WTC11 (cell line): Measurements from ENCODE around the gene SETD2. TPM values are rescaled to one million over a fixed set of nuclear protein-coding genes. Genes with fewer than 3 reads are reported as not detected.

ENCODE experiments used
- ATAC-seq: fragments of 200-7000 bp; cut with Tn5 transposase; 2 replicates; pipeline ENCODE4 v1.10.0; 2021; ENCODE audit warnings: mild to moderate bottlenecking, moderate library complexity
- CTCF ChIA-PET: fragments of 300-600 bp; sonication (Branson Sonifier 250); formaldehyde crosslinking; loops from one replicate; lab custom pipeline; 2021; ENCODE audit warnings: antibody characterized with exemption; lab: Charles Lee
- POLR2A ChIA-PET: fragments of 350-600 bp; sonication (Branson Sonifier 250); formaldehyde crosslinking; loops from one replicate; lab custom pipeline; 2021; ENCODE audit warnings: antibody characterized with exemption; lab: Charles Lee
- DNase-seq: peaks from one replicate; pipeline ENCODE4 v3.0.0; 2021; ENCODE audit warnings: low spot score
- H3K27ac Mint-ChIP-seq: 2 replicates; pipeline ENCODE4 v1.8.0; 2021; ENCODE audit warnings: mixed read lengths
- H3K27me3 Mint-ChIP-seq: 2 replicates; pipeline ENCODE4 v1.8.0; 2021; ENCODE audit warnings: low read depth, mild to moderate bottlenecking, moderate library complexity, mixed read lengths
- H3K36me3 Mint-ChIP-seq: 2 replicates; pipeline ENCODE4 v1.8.0; 2021; ENCODE audit warnings: mixed read lengths
- H3K4me1 Mint-ChIP-seq: 2 replicates; pipeline ENCODE4 v1.8.0; 2022; ENCODE audit warnings: mixed read lengths
- H3K4me3 Mint-ChIP-seq: 2 replicates; pipeline ENCODE4 v1.8.0; 2021; ENCODE audit warnings: mild to moderate bottlenecking, moderate library complexity, mixed read lengths
- H3K9me3 Mint-ChIP-seq: 2 replicates; pipeline ENCODE4 v1.8.0; 2021; ENCODE audit warnings: mixed read lengths
- CBFB ChIP-seq: sonication (generic); formaldehyde crosslinking; IDR thresholded peaks from 2 replicates; pipeline ENCODE4 v1.8.1; 2022; ENCODE audit warnings: mild to moderate bottlenecking, low read depth, missing genetic modification reagents
- ELF4 ChIP-seq: sonication (generic); formaldehyde crosslinking; IDR thresholded peaks from 2 replicates; pipeline ENCODE4 v1.8.1; 2022; ENCODE audit warnings: low read depth, mild to moderate bottlenecking, moderate library complexity, missing genetic modification reagents
- ETV6 ChIP-seq: sonication (generic); formaldehyde crosslinking; IDR thresholded peaks from 2 replicates; pipeline ENCODE4 v1.8.1; 2022; ENCODE audit warnings: mild to moderate bottlenecking, missing genetic modification reagents
- HMGA2 ChIP-seq: fragments of 250-450 bp; sonication (Bioruptor Pico); IDR thresholded peaks from 2 replicates; pipeline ENCODE4 v1.4.0; 2021; ENCODE audit warnings: mild to moderate bottlenecking, moderate library complexity
- IRF2 ChIP-seq: sonication (generic); formaldehyde crosslinking; IDR thresholded peaks from 2 replicates; pipeline ENCODE4 v1.8.0; 2022; ENCODE audit warnings: low read depth, missing genetic modification reagents, borderline replicate concordance
- NFATC4 ChIP-seq: fragments of 250-450 bp; sonication (Bioruptor Pico); IDR thresholded peaks from 2 replicates; pipeline ENCODE4 v1.9.0; 2021; ENCODE audit warnings: mild to moderate bottlenecking
- NR2C2 ChIP-seq: sonication (generic); formaldehyde crosslinking; IDR thresholded peaks from 2 replicates; pipeline ENCODE4 v1.8.0; 2022; ENCODE audit warnings: mild to moderate bottlenecking, missing genetic modification reagents
- OVOL2 ChIP-seq: fragments of 250-450 bp; sonication (Bioruptor Pico); IDR thresholded peaks from 2 replicates; pipeline ENCODE4 v1.9.0; 2021; ENCODE audit warnings: mild to moderate bottlenecking, borderline replicate concordance
- SMAD4 ChIP-seq: sonication (generic); formaldehyde crosslinking; IDR thresholded peaks from 2 replicates; pipeline ENCODE4 v1.8.0; 2022; ENCODE audit warnings: mild to moderate bottlenecking, missing genetic modification reagents
- SOX15 ChIP-seq: fragments of 250-450 bp; sonication (Bioruptor Pico); IDR thresholded peaks from 2 replicates; pipeline ENCODE4 v1.9.0; 2021; ENCODE audit warnings: mild to moderate bottlenecking
- TEAD1 ChIP-seq: sonication (generic); formaldehyde crosslinking; IDR thresholded peaks from 2 replicates; pipeline ENCODE4 v1.8.0; 2022; ENCODE audit warnings: mild to moderate bottlenecking, missing genetic modification reagents
- ZBTB21 ChIP-seq: sonication (generic); formaldehyde crosslinking; IDR thresholded peaks from 2 replicates; pipeline ENCODE4 v1.8.1; 2023; ENCODE audit warnings: mild to moderate bottlenecking, missing genetic modification reagents, borderline replicate concordance
- ZNF121 ChIP-seq: sonication (generic); formaldehyde crosslinking; IDR thresholded peaks from 2 replicates; pipeline ENCODE4 v1.8.0; 2023; ENCODE audit warnings: missing genetic modification reagents
- ZNF138 ChIP-seq: sonication (generic); formaldehyde crosslinking; conservative IDR thresholded peaks from 2 replicates; pipeline ENCODE4 v1.8.1; 2022; ENCODE audit warnings: mild to moderate bottlenecking, moderate library complexity, missing genetic modification reagents
- ZNF416 ChIP-seq: fragments of 250-450 bp; sonication (Bioruptor Pico); IDR thresholded peaks from 2 replicates; pipeline ENCODE4 v1.9.0; 2021; ENCODE audit warnings: mild to moderate bottlenecking, inconsistent platforms
- ZNF423 ChIP-seq: fragments of 250-450 bp; sonication (Bioruptor Pico); IDR thresholded peaks from 2 replicates; pipeline ENCODE4 v2.1.2; 2022; ENCODE audit warnings: mild to moderate bottlenecking, moderate library complexity
- total RNA-seq: library from RNA; stranded (reverse); gene quantifications from 3 replicates; pipeline ENCODE4 v1.2.3, GENCODE V29; 2021
- TF ChIP-seq, protein P1 (sequence below): sonication (generic); formaldehyde crosslinking; IDR thresholded peaks from 2 replicates; pipeline ENCODE4 v1.8.0; 2022; ENCODE audit warnings: mild to moderate bottlenecking, missing genetic modification reagents
- TF ChIP-seq, protein P2 (sequence below): fragments of 250-450 bp; sonication (Bioruptor Pico); IDR thresholded peaks from 2 replicates; pipeline ENCODE4 v1.9.0; 2021; ENCODE audit warnings: mild to moderate bottlenecking, borderline replicate concordance
- TF ChIP-seq, protein P3 (sequence below): sonication (generic); formaldehyde crosslinking; IDR thresholded peaks from 2 replicates; pipeline ENCODE4 v1.8.0; 2023; ENCODE audit warnings: missing genetic modification reagents, mild to moderate bottlenecking, borderline replicate concordance
- TF ChIP-seq, protein P4 (sequence below): sonication (generic); formaldehyde crosslinking; IDR thresholded peaks from 2 replicates; pipeline ENCODE4 v1.8.1; 2023; ENCODE audit warnings: mild to moderate bottlenecking, missing genetic modification reagents, borderline replicate concordance

Gene SETD2
- total RNA-seq, 1 experiment from 2014 or later: 39.8 TPM

DNA sequence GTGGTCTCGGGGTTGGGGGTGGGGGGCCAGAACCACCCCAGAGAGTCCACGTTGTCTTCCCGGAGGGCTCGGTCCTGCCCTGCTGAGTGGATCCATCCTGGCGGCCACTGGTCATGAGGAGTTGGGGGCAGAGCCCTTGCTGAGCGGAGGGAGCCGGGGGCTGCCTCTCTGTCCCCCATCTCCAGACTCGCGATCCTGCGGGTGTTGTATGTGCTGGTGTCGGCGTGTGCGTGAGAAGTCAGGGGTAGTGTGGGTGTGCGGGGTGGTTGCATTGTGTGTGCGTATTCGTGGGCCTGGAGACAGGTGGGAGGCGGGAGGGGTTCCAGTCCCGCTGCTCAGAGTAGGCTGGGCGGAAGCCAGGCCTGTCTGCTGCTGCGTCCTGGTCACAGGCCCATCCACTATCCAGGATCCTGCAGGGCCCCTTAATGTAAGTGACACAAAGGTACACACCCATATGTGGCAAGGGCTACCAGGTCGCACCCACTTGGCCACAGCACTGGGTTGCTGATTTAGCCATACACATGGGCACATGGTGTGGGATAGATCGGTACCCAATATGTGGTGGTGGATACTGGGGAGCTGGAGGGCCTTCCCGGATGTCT lies 153.7 kb downstream of the SETD2 start:
- CTCF ChIA-PET: interaction anchor here (1.1 to 1.6 kb wide), 5 partner anchors 28 to 314 kb away, joined by 3 to 9 read pairs (median 4); no protein-coding TSS in a partner anchor
- Mint-ChIP-seq H3K4me1 (peaks cover 8% of the 10 kb centered on the region), H3K27ac (peak overlapping the region; percentile 89), H3K4me3 (peak overlapping the region; percentile 72), H3K27me3 (no peaks in the 10 kb centered on the region), H3K9me3 (no peaks in the 10 kb centered on the region), H3K36me3 (peaks cover 10% of the 10 kb centered on the region; the same call in 1 of the 2 replicates)
- TF ChIP-seq ZBTB21: no peak
- TF ChIP-seq ETV6 (CRISPR knock-in tag): peak; percentile 33; the same call in 1 of the 2 replicates
- TF ChIP-seq NR2C2 (CRISPR knock-in tag): no peak
- POLR2A ChIA-PET: interaction anchor here (1.5 kb wide), 1 partner anchor 30 kb away, joined by 9 read pairs; the partner anchor contains the start of gene NBEAL2
- no peak for DNase-seq
- ATAC-seq: peak; percentile 3; the same call in 1 of the 2 replicates

DNA sequence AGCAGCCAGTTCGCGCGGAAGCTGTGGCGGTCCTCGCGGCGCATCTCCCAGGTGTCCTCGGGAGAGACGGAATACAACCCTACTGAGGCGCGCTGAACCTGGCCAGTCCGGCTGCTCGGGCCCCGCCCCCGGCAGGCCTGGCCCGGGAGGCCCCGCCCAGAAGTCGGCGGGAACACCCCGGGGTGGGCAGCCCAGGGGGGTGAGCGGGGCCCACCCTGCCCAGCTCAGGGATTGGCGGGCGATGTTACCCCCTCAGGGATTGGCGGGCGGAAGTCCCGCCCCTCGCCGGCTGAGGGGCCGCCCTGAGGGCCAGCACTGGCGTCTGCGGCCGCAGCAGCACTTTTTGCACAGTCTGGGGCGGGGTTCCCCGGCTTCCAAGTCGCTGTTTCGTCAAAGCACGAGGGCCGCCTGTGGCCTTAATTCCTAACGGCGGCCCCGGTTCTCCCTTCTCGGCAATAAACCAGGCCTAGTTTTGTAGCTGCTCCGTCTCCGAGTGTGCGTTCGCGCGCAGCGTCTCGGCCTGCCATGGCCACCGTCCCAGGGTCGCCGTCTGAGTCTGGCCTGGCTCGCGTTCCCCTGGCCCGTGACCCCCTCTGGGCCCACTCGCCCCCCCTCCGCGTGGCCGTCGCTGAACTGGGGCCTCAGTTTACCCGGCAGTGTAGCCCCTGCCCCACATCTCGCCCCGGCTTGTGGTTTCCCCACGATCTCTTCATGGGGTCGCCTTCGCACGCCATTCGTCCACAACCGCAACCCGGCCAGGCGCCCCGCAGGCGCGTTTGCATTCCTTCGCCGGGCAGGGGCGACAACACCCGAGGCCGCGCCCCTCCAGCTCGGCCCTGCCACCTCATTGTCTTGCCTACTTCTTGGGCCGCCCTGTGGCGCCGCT lies 154.4 kb downstream of the SETD2 start:
- Mint-ChIP-seq H3K36me3 (peaks cover 10% of the 10 kb centered on the region; the same call in 1 of the 2 replicates), H3K4me3 (peak overlapping the region; percentile 72), H3K9me3 (no peaks in the 10 kb centered on the region), H3K27me3 (no peaks in the 10 kb centered on the region), H3K27ac (peak overlapping the region; percentile 89), H3K4me1 (peaks cover 8% of the 10 kb centered on the region)
- ChIA-PET CTCF (interaction anchor here (0.5 to 2.2 kb wide), 12 partner anchors 28 to 371 kb away, joined by 3 to 9 read pairs (median 4); partner anchors contain the start of gene PTPN23), POLR2A (interaction anchor here (0.8 to 1.5 kb wide), 6 partner anchors 8 to 371 kb away, joined by 3 to 9 read pairs (median 4); partner anchors contain the start of genes CCDC12, NBEAL2, PTPN23 and SETD2)
- DNase-seq: peak; percentile 83
- peak; percentile 77 for ATAC-seq
- TF ChIP-seq, protein P1, sequence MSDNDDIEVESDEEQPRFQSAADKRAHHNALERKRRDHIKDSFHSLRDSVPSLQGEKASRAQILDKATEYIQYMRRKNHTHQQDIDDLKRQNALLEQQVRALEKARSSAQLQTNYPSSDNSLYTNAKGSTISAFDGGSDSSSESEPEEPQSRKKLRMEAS (CRISPR knock-in tag): peak; percentile 78
- TF ChIP-seq OVOL2 (CRISPR knock-in tag) (no peak), SOX15 (CRISPR knock-in tag) (no peak), ZNF423 (CRISPR knock-in tag) (peak; percentile 100), ZNF121 (CRISPR knock-in tag) (peak; percentile 71; the same call in 1 of the 2 replicates), ZNF138 (CRISPR knock-in tag) (no peak), ZNF416 (CRISPR knock-in tag) (peak; percentile 40; the same call in 1 of the 2 replicates), CBFB (CRISPR knock-in tag) (no peak), HMGA2 (CRISPR knock-in tag) (no peak), NFATC4 (CRISPR knock-in tag) (no peak), SMAD4 (no peak), ELF4 (CRISPR knock-in tag) (no peak), IRF2 (CRISPR knock-in tag) (peak; percentile 22; the same call in 1 of the 2 replicates), TEAD1 (CRISPR knock-in tag) (peak; percentile 88; the same call in 1 of the 2 replicates)
- TF ChIP-seq, protein P2, sequence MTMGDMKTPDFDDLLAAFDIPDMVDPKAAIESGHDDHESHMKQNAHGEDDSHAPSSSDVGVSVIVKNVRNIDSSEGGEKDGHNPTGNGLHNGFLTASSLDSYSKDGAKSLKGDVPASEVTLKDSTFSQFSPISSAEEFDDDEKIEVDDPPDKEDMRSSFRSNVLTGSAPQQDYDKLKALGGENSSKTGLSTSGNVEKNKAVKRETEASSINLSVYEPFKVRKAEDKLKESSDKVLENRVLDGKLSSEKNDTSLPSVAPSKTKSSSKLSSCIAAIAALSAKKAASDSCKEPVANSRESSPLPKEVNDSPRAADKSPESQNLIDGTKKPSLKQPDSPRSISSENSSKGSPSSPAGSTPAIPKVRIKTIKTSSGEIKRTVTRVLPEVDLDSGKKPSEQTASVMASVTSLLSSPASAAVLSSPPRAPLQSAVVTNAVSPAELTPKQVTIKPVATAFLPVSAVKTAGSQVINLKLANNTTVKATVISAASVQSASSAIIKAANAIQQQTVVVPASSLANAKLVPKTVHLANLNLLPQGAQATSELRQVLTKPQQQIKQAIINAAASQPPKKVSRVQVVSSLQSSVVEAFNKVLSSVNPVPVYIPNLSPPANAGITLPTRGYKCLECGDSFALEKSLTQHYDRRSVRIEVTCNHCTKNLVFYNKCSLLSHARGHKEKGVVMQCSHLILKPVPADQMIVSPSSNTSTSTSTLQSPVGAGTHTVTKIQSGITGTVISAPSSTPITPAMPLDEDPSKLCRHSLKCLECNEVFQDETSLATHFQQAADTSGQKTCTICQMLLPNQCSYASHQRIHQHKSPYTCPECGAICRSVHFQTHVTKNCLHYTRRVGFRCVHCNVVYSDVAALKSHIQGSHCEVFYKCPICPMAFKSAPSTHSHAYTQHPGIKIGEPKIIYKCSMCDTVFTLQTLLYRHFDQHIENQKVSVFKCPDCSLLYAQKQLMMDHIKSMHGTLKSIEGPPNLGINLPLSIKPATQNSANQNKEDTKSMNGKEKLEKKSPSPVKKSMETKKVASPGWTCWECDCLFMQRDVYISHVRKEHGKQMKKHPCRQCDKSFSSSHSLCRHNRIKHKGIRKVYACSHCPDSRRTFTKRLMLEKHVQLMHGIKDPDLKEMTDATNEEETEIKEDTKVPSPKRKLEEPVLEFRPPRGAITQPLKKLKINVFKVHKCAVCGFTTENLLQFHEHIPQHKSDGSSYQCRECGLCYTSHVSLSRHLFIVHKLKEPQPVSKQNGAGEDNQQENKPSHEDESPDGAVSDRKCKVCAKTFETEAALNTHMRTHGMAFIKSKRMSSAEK (CRISPR knock-in tag): no peak
- TF ChIP-seq, protein P3, sequence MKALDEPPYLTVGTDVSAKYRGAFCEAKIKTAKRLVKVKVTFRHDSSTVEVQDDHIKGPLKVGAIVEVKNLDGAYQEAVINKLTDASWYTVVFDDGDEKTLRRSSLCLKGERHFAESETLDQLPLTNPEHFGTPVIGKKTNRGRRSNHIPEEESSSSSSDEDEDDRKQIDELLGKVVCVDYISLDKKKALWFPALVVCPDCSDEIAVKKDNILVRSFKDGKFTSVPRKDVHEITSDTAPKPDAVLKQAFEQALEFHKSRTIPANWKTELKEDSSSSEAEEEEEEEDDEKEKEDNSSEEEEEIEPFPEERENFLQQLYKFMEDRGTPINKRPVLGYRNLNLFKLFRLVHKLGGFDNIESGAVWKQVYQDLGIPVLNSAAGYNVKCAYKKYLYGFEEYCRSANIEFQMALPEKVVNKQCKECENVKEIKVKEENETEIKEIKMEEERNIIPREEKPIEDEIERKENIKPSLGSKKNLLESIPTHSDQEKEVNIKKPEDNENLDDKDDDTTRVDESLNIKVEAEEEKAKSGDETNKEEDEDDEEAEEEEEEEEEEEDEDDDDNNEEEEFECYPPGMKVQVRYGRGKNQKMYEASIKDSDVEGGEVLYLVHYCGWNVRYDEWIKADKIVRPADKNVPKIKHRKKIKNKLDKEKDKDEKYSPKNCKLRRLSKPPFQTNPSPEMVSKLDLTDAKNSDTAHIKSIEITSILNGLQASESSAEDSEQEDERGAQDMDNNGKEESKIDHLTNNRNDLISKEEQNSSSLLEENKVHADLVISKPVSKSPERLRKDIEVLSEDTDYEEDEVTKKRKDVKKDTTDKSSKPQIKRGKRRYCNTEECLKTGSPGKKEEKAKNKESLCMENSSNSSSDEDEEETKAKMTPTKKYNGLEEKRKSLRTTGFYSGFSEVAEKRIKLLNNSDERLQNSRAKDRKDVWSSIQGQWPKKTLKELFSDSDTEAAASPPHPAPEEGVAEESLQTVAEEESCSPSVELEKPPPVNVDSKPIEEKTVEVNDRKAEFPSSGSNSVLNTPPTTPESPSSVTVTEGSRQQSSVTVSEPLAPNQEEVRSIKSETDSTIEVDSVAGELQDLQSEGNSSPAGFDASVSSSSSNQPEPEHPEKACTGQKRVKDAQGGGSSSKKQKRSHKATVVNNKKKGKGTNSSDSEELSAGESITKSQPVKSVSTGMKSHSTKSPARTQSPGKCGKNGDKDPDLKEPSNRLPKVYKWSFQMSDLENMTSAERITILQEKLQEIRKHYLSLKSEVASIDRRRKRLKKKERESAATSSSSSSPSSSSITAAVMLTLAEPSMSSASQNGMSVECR (CRISPR knock-in tag): peak; percentile 26; the same call in 1 of the 2 replicates
- TF ChIP-seq, protein P4, sequence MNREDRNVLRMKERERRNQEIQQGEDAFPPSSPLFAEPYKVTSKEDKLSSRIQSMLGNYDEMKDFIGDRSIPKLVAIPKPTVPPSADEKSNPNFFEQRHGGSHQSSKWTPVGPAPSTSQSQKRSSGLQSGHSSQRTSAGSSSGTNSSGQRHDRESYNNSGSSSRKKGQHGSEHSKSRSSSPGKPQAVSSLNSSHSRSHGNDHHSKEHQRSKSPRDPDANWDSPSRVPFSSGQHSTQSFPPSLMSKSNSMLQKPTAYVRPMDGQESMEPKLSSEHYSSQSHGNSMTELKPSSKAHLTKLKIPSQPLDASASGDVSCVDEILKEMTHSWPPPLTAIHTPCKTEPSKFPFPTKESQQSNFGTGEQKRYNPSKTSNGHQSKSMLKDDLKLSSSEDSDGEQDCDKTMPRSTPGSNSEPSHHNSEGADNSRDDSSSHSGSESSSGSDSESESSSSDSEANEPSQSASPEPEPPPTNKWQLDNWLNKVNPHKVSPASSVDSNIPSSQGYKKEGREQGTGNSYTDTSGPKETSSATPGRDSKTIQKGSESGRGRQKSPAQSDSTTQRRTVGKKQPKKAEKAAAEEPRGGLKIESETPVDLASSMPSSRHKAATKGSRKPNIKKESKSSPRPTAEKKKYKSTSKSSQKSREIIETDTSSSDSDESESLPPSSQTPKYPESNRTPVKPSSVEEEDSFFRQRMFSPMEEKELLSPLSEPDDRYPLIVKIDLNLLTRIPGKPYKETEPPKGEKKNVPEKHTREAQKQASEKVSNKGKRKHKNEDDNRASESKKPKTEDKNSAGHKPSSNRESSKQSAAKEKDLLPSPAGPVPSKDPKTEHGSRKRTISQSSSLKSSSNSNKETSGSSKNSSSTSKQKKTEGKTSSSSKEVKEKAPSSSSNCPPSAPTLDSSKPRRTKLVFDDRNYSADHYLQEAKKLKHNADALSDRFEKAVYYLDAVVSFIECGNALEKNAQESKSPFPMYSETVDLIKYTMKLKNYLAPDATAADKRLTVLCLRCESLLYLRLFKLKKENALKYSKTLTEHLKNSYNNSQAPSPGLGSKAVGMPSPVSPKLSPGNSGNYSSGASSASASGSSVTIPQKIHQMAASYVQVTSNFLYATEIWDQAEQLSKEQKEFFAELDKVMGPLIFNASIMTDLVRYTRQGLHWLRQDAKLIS (CRISPR knock-in tag): no peak
